GDM1 (cell line): ENCODE measurements around the gene WWP2.
"Not testable (repeated sequence)": the region's sequence is repeated elsewhere in the genome, so short reads cannot be mapped to it uniquely, and the experiment has no call there.

Source experiments
- DNase-seq: peaks from one replicate; lab custom pipeline; 2025; lab: John Stamatoyannopoulos, UW

The WWP2 gene

GRCh38 chr16:69745959-69746358 is 16.2 kb upstream of the WWP2 start:
- DNase-seq = no peak

- no peak for DNase-seq
Observed at GRCh38 chr16:69747115-69747514, 15.0 kb upstream of the WWP2 start.

GRCh38 chr16:69748694-69749345 is 13.3 kb upstream of the WWP2 start:
- no peak for DNase-seq

GRCh38 chr16:69754143-69754468 is 8.0 kb upstream of the WWP2 start:
- DNase-seq = no peak

GRCh38 chr16:69754469-69755310 is 7.4 kb upstream of the WWP2 start, which contains the start of gene NOB1:
Gene NOB1, minus strand, starts transcription at chr16:69754926. Its CDS starts 16 bp downstream, at chr16:69754910.
- peak; percentile 89 for DNase-seq

- DNase-seq = no peak
Observed at GRCh38 chr16:69756705-69757104, 5.4 kb upstream of the WWP2 start.

- DNase-seq = not testable (repeated sequence)
Observed at GRCh38 chr16:69757375-69757774, 4.8 kb upstream of the WWP2 start.

- no peak for DNase-seq
Observed at GRCh38 chr16:69762814-69763598, 874 bp downstream of the WWP2 start.

GRCh38 chr16:69763599-69763942 is 1.4 kb downstream of the WWP2 start:
- no peak for DNase-seq

GRCh38 chr16:69767459-69768229 is 5.5 kb downstream of the WWP2 start:
- no peak for DNase-seq

GRCh38 chr16:69768666-69769065 is 6.5 kb downstream of the WWP2 start:
- DNase-seq = no peak

- no peak for DNase-seq
Observed at GRCh38 chr16:69769404-69769803, 7.3 kb downstream of the WWP2 start.

GRCh38 chr16:69771651-69771967 is 9.5 kb downstream of the WWP2 start:
- no peak for DNase-seq

GRCh38 chr16:69773260-69773947 is 11.3 kb downstream of the WWP2 start:
- no peak for DNase-seq

- no peak for DNase-seq
Observed at GRCh38 chr16:69775563-69775962, 13.4 kb downstream of the WWP2 start.

- DNase-seq = no peak
Observed at GRCh38 chr16:69779724-69780123, 17.6 kb downstream of the WWP2 start.

GRCh38 chr16:69781118-69781517 is 19.0 kb downstream of the WWP2 start:
- no peak for DNase-seq

GRCh38 chr16:69784586-69784985 is 22.5 kb downstream of the WWP2 start:
- no peak for DNase-seq

- no peak for DNase-seq
Observed at GRCh38 chr16:69787883-69788282, 25.8 kb downstream of the WWP2 start.

- not testable (repeated sequence) for DNase-seq
Observed at GRCh38 chr16:69791391-69791847, 29.3 kb downstream of the WWP2 start.

GRCh38 chr16:69793526-69793925 is 31.4 kb downstream of the WWP2 start:
- no peak for DNase-seq

- DNase-seq = no peak
Observed at GRCh38 chr16:69794486-69794885, 32.4 kb downstream of the WWP2 start.
